Panc1 (cell line): ENCODE data around the gene ITPRIP.

Source experiments
- CTCF ChIP-seq: fragments of 450-650 bp; IDR thresholded peaks from 2 replicates; pipeline ENCODE4 v1.5.1; 2017; ENCODE audit warnings: mild to moderate bottlenecking
- POLR2AphosphoS5 ChIP-seq: IDR thresholded peaks from 2 replicates; pipeline ENCODE4 v1.6.1; 2012; ENCODE audit warnings: mild to moderate bottlenecking, low read depth, low read length, moderate library complexity
- TCF7L2 ChIP-seq: IDR thresholded peaks from 2 replicates; pipeline ENCODE4 v1.6.1; 2011; ENCODE audit warnings: mild to moderate bottlenecking, low read depth, low read length, inconsistent platforms

- TF ChIP-seq CTCF (no peak), TCF7L2 (peak; percentile 33; the same call in 1 of the 2 replicates), POLR2AphosphoS5 (no peak)
Observed at GRCh38 chr10:104308439-104308903, 29.8 kb downstream of the ITPRIP start.
